HFFc6 (cell line): ENCODE data around the gene SDF4. TPM values are rescaled to one million over a fixed set of nuclear protein-coding genes. Genes with fewer than 3 reads are reported as not detected.

Source experiments
- DNase-seq: peaks from one replicate; pipeline ENCODE4 v3.0.0-alpha.2; 2018
- H3K27ac Mint-ChIP-seq: 2 replicates; pipeline ENCODE4 v1.8.0; 2020; ENCODE audit warnings: mild to moderate bottlenecking, mixed read lengths
- H3K27me3 Mint-ChIP-seq: 2 replicates; pipeline ENCODE4 v1.8.0; 2021; ENCODE audit warnings: mild to moderate bottlenecking, moderate library complexity, mixed read lengths; ENCODE audit not compliant: insufficient read depth
- H3K36me3 Mint-ChIP-seq: 2 replicates; pipeline ENCODE4 v1.8.0; 2021; ENCODE audit warnings: low read depth, mixed read lengths
- H3K4me1 Mint-ChIP-seq: 2 replicates; pipeline ENCODE4 v1.8.0; 2020; ENCODE audit warnings: low read depth, mixed read lengths
- H3K4me3 Mint-ChIP-seq: 2 replicates; pipeline ENCODE4 v1.8.0; 2020; ENCODE audit warnings: mild to moderate bottlenecking, moderate library complexity, mixed read lengths
- H3K9me3 Mint-ChIP-seq: 2 replicates; pipeline ENCODE4 v1.8.0; 2020; ENCODE audit warnings: mild to moderate bottlenecking, mixed read lengths
- CTCF ChIP-seq: fragments of 200-600 bp; sonication (generic); IDR thresholded peaks from 2 replicates; pipeline ENCODE4 v1.5.0; 2021; ENCODE audit warnings: antibody characterized with exemption, mild to moderate bottlenecking
- total RNA-seq, 6 experiments: library from RNA; stranded (reverse); fragmentation: NEBNext Ultra II Directional; extraction: Animal tissue kit (Norgen Biotek cat#: 25700); gene quantifications; 2 replicates in 1 of 6; 3 replicates in 5 of 6; pipeline ENCODE4 v1.2.3, GENCODE V29; 2021

SDF4 gene
- total RNA-seq, 6 experiments from 2014 or later = 182 to 231 (median 196) TPM

GRCh38 chr1:1205769-1206375 is 25.9 kb downstream of the SDF4 start:
- Mint-ChIP-seq H3K36me3 (no peaks in the 10 kb centered on the region), H3K27ac (no peak overlapping the region), H3K4me1 (peaks cover 13% of the 10 kb centered on the region), H3K9me3 (no peaks in the 10 kb centered on the region), H3K4me3 (no peak overlapping the region), H3K27me3 (no peaks in the 10 kb centered on the region)
- TF ChIP-seq CTCF = no peak
- no peak for DNase-seq

GRCh38 chr1:1204998-1205768 is 26.6 kb downstream of the SDF4 start:
- Mint-ChIP-seq H3K9me3 (no peaks in the 10 kb centered on the region), H3K27ac (no peak overlapping the region), H3K36me3 (no peaks in the 10 kb centered on the region), H3K27me3 (no peaks in the 10 kb centered on the region), H3K4me3 (no peak overlapping the region), H3K4me1 (peaks cover 13% of the 10 kb centered on the region)
- DNase-seq = no peak
- no peak for TF ChIP-seq CTCF

- H3K27me3 Mint-ChIP-seq = no peaks in the 10 kb centered on the region
- no peaks in the 10 kb centered on the region for H3K36me3 Mint-ChIP-seq
- H3K4me3 Mint-ChIP-seq = no peak overlapping the region
- H3K27ac Mint-ChIP-seq = no peak overlapping the region
- peaks cover 13% of the 10 kb centered on the region for H3K4me1 Mint-ChIP-seq
- no peak for DNase-seq
- H3K9me3 Mint-ChIP-seq = no peaks in the 10 kb centered on the region
- TF ChIP-seq CTCF = no peak
These were observed 27.3 kb downstream of the SDF4 start for GRCh38 chr1:1204425-1204920.

- Mint-ChIP-seq H3K27ac (no peak overlapping the region), H3K4me3 (no peak overlapping the region)
These were observed 28.0 kb downstream of the SDF4 start for GRCh38 chr1:1203561-1204424.

More at GRCh38 chr1:1203561-1204424, 28.0 kb downstream of the SDF4 start:
- H3K27me3 Mint-ChIP-seq = no peaks in the 10 kb centered on the region
- no peaks in the 10 kb centered on the region for H3K36me3 Mint-ChIP-seq
- DNase-seq = no peak
- H3K4me1 Mint-ChIP-seq = peaks cover 11% of the 10 kb centered on the region
- no peak for TF ChIP-seq CTCF
- no peaks in the 10 kb centered on the region for H3K9me3 Mint-ChIP-seq
